A549 (cell line): ENCODE measurements around the gene CYP4F8. TPM values are rescaled to one million over a fixed set of nuclear protein-coding genes. Genes with fewer than 3 reads are reported as not detected.

Experiments used
- ATAC-seq, 2 experiments: fragments of 200-7000 bp in 1 of 2; fragments of >200 bp in 1 of 2; cut with Nextera tagmentation in 1 of 2; cut with Tn5 transposase in 1 of 2; 3 replicates each; pipeline versions ENCODE4 v1.8.0 to v1.9.1; 2018 to 2020; ENCODE audit warnings: mild to moderate bottlenecking in 1 of 2, moderate library complexity in 1 of 2
- CTCF ChIA-PET: fragments of 300-600 bp; sonication (Branson Sonifier 250); formaldehyde crosslinking; extraction: SDS; loops from one replicate; lab custom pipeline; 2021; ENCODE audit warnings: antibody characterized with exemption, inconsistent platforms; lab: Yijun Ruan, JAX
- POLR2A ChIA-PET: fragments of 350-600 bp; formaldehyde crosslinking; extraction: SDS; loops from one replicate; lab custom pipeline; 2021; ENCODE audit warnings: antibody characterized with exemption, inconsistent platforms; lab: Yijun Ruan, JAX
- DNase-seq, 2 experiments: peaks; one replicate each; pipeline versions ENCODE4 v3.0.0 to v3.0.0-alpha.2; 2011 to 2016; ENCODE audit warnings: low read depth in 1 of 2, low spot score in 1 of 2
- FAIRE-seq: peaks from 2 replicates; lab custom pipeline; 2011; peaks lifted over from hg19 to GRCh38; lab: Jason Lieb, UNC
- H3K27ac ChIP-seq, 2 experiments: fragments of >200 bp; sonication (Bioruptor Twin); formaldehyde crosslinking; 3 replicates each; pipeline ENCODE4 v1.5.1; 2016 to 2017
- H3K4me1 ChIP-seq: fragments of >200 bp; sonication (Bioruptor Twin); formaldehyde crosslinking; 3 replicates; pipeline ENCODE4 v1.6.1; 2016
- H3K4me2 ChIP-seq: fragments of >200 bp; sonication (Bioruptor Twin); formaldehyde crosslinking; 3 replicates; pipeline ENCODE4 v1.6.1; 2016
- H3K4me3 ChIP-seq: fragments of >200 bp; sonication (Bioruptor Twin); formaldehyde crosslinking; 3 replicates; pipeline ENCODE4 v1.5.1; 2016
- H3K9me3 ChIP-seq: fragments of >200 bp; sonication (Bioruptor Twin); formaldehyde crosslinking; 3 replicates; pipeline ENCODE4 v1.6.1; 2016
- CHD4 ChIP-seq: fragments of 200-600 bp; sonication (generic); IDR thresholded peaks from 2 replicates; pipeline ENCODE4 v1.6.1; 2016; ENCODE audit warnings: antibody characterized with exemption, mild to moderate bottlenecking, borderline replicate concordance
- CTCF ChIP-seq: fragments of >200 bp; sonication (Bioruptor Twin); formaldehyde crosslinking; IDR thresholded peaks from 3 replicates; pipeline ENCODE4 v1.5.1; 2016
- ELK1 ChIP-seq: fragments of 150-350 bp; IDR thresholded peaks from 2 replicates; pipeline ENCODE4 v1.6.1; 2014; ENCODE audit warnings: low read depth, mild to moderate bottlenecking, low read length
- EP300 ChIP-seq, 2 experiments: fragments of >200 bp; sonication (Bioruptor Twin); formaldehyde crosslinking; IDR thresholded peaks; 2 replicates in 1 of 2; 3 replicates in 1 of 2; pipeline ENCODE4 v1.6.1; 2016 to 2017
- FOSL2 ChIP-seq, 2 experiments: fragments of 450-650 bp in 1 of 2; fragments of >200 bp in 1 of 2; sonication (Bioruptor Twin) in 1 of 2; formaldehyde crosslinking; IDR thresholded peaks; 2 replicates each; pipeline versions ENCODE4 v1.5.0 to v1.6.1; 2016 to 2020; ENCODE audit warnings: mild to moderate bottlenecking in 1 of 2, moderate library complexity in 1 of 2
- HES2 ChIP-seq: fragments of >200 bp; sonication (Bioruptor Twin); formaldehyde crosslinking; IDR thresholded peaks from 2 replicates; pipeline ENCODE4 v1.6.1; 2016
- HOXA7 ChIP-seq: fragments of 250-450 bp; sonication (Bioruptor Pico); IDR thresholded peaks from 2 replicates; pipeline ENCODE4 v1.5.0; 2020; ENCODE audit warnings: mild to moderate bottlenecking, moderate library complexity
- HOXB13 ChIP-seq: fragments of 250-450 bp; sonication (Bioruptor Pico); IDR thresholded peaks from 2 replicates; pipeline ENCODE4 v1.5.0; 2020; ENCODE audit warnings: low read depth, mild to moderate bottlenecking, moderate library complexity
- JUN ChIP-seq, 2 experiments: fragments of >200 bp; sonication (Bioruptor Twin); formaldehyde crosslinking; IDR thresholded peaks; 2 replicates in 1 of 2; 3 replicates in 1 of 2; pipeline ENCODE4 v1.6.1; 2016 to 2017
- JUNB ChIP-seq: fragments of >200 bp; sonication (Bioruptor Twin); formaldehyde crosslinking; IDR thresholded peaks from 2 replicates; pipeline ENCODE4 v1.6.1; 2016
- MAFK ChIP-seq: fragments of 450-650 bp; IDR thresholded peaks from 2 replicates; pipeline ENCODE4 v1.6.1; 2014; ENCODE audit not compliant: partially characterized antibody
- MYC ChIP-seq: IDR thresholded peaks from 2 replicates; pipeline ENCODE4 v1.6.1; 2012; ENCODE audit warnings: mild to moderate bottlenecking, inconsistent platforms, low read length, improper control_type of control experiment, borderline replicate concordance
- NFE2L2 ChIP-seq: fragments of 150-350 bp; conservative IDR thresholded peaks from 2 replicates; pipeline ENCODE4 v1.6.1; 2014; ENCODE audit warnings: low read length
- POLR2A ChIP-seq: IDR thresholded peaks from 2 replicates; pipeline ENCODE4 v1.6.1; 2012; ENCODE audit warnings: mild to moderate bottlenecking, low read length
- REST ChIP-seq: fragments of 200-600 bp; sonication (generic); IDR thresholded peaks from 2 replicates; pipeline ENCODE4 v1.6.1; 2016; ENCODE audit warnings: antibody characterized with exemption, mild to moderate bottlenecking, moderate library complexity
- RFX5 ChIP-seq: fragments of 450-650 bp; IDR thresholded peaks from 2 replicates; pipeline ENCODE4 v1.7.1; 2014; ENCODE audit warnings: antibody characterized with exemption, mild to moderate bottlenecking, moderate library complexity
- RNF2 ChIP-seq: fragments of 200-600 bp; sonication (generic); IDR thresholded peaks from 2 replicates; pipeline ENCODE4 v1.6.1; 2016; ENCODE audit warnings: low read depth, mild to moderate bottlenecking, antibody characterized with exemption, moderate library complexity, borderline replicate concordance
- SREBF2 ChIP-seq: fragments of 450-650 bp; IDR thresholded peaks from 2 replicates; pipeline ENCODE4 v1.6.1; 2014; ENCODE audit warnings: mild to moderate bottlenecking, moderate library complexity
- USF2 ChIP-seq: fragments of 450-650 bp; IDR thresholded peaks from 2 replicates; pipeline ENCODE4 v1.6.1; 2014; ENCODE audit warnings: antibody characterized with exemption
- WGBS: methylation state at CpG from one replicate; pipeline ENCODE4 v1.1.6; 2017; ENCODE audit errors: missing lambda C conversion rate; 5-methylcytosine and 5-hydroxymethylcytosine counted together
- polyA plus RNA-seq, 4 experiments: library from polyadenylated mRNA; depleted of rRNA in 3 of 4; stranded (reverse); fragments of >200 nt; fragmentation: RNase III in 1 of 4; extraction: RNeasy Plus Mini Kit Qiagen cat#74134 plus additional on column Dnase treatment in 1 of 4; gene quantifications; 2 replicates in 3 of 4; 3 replicates in 1 of 4; pipeline ENCODE4 v1.2.3, GENCODE V29; 2011 to 2017

The CYP4F8 gene
- polyA plus RNA-seq, 2 of the 4 experiments (the other 2 are of a cell fraction), result not detected

GRCh38 chr19:15640294-15640903 is 25.4 kb downstream of the CYP4F8 start, which contains the start of gene CYP4F3:
CYP4F3 (plus strand) TSS chr19:15640897; CDS start chr19:15641416, 519 bp downstream.
- Histone ChIP-seq H3K4me2 (peak within 1 kb of the TSS; percentile 84), H3K4me3 (peak within 1 kb of the TSS; percentile 49)
- no peak for FAIRE-seq

GRCh38 chr19:15640904-15641597 is 26.0 kb downstream of the CYP4F8 start:
- POLR2A ChIA-PET, result interaction anchor here (0.9 kb wide), 1 partner anchor 545 kb away, joined by 3 read pairs; no protein-coding TSS in a partner anchor
- FAIRE-seq, result no peak
- peak in 1 of 2 experiments; percentile 76 for DNase-seq
- CTCF ChIA-PET, result interaction anchor here (0.6 kb wide), 1 partner anchor 500 kb away, joined by 3 read pairs; no protein-coding TSS in a partner anchor
- H3K4me1 ChIP-seq, result peaks cover 33% of the 10 kb centered on the region
- H3K27ac ChIP-seq, result peak overlapping the region; percentile 91 to 96
- no peaks in the 10 kb centered on the region for H3K9me3 ChIP-seq
- WGBS, result 25% methylated on average over 11 of the region's 12 CpGs
- peak; percentile 22; the same call in 1 of the 2 replicates for TF ChIP-seq HOXB13
- TF ChIP-seq EP300 (IDR thresholded peaks at IDR 0.05), result no peak
- TF ChIP-seq JUNB, result no peak
- TF ChIP-seq POLR2A, result peak; percentile 37; the same call in 1 of the 2 replicates
- TF ChIP-seq SREBF2, result no peak
- TF ChIP-seq, all 56 proteins: peak for 2
- peak; percentile 75 to 80 for ATAC-seq
- peak overlapping the region; percentile 84 for H3K4me2 ChIP-seq
- peak overlapping the region; percentile 49 for H3K4me3 ChIP-seq

More at GRCh38 chr19:15640294-15640903, 25.4 kb downstream of the CYP4F8 start, which contains the start of gene CYP4F3:
- POLR2A ChIA-PET, result interaction anchor here (0.9 kb wide), 1 partner anchor 545 kb away, joined by 3 read pairs; no protein-coding TSS in a partner anchor
- TF ChIP-seq EP300 (IDR thresholded peaks at IDR 0.05) (peak in 1 of 2 experiments; percentile 28; a peak in 1 of 5 replicates), CHD4 (0 out of 2 replicates have a peak, but pooled peaks have one; percentile 17), HES2 (no peak), MYC (no peak), NFE2L2 (peak; percentile 80), JUN (IDR thresholded peaks at IDR 0.05) (no peak), ELK1 (no peak), HOXB13 (0 out of 2 replicates have a peak, but pooled peaks have one; percentile 17), MAFK (peak; percentile 92)
- TF ChIP-seq, all 56 proteins: peak for 5
- DNase-seq (peak; percentile 72 to 96), ATAC-seq (peak; percentile 95 to 96)
- H3K9me3 ChIP-seq, result no peaks in the 10 kb centered on the region
- CTCF ChIA-PET, result interaction anchor here (0.6 to 1.3 kb wide), 2 partner anchors 10 to 501 kb away, joined by 3 read pairs; no protein-coding TSS in a partner anchor
- H3K4me1 ChIP-seq, result peaks cover 33% of the 10 kb centered on the region
- H3K27ac ChIP-seq, result peak within 1 kb of the TSS; percentile 91 to 96
- 7% methylated on average over 3 of the region's 6 CpGs for WGBS

- H3K9me3 ChIP-seq, result no peaks in the 10 kb centered on the region
- ChIA-PET CTCF (no interaction called here), POLR2A (no interaction called here)
- ATAC-seq, result no peak
- peaks cover 33% of the 10 kb centered on the region for H3K4me1 ChIP-seq
- H3K4me3 ChIP-seq, result peak overlapping the region; percentile 49
- peak overlapping the region; percentile 84 for H3K4me2 ChIP-seq
- FAIRE-seq, result no peak
- peak overlapping the region; percentile 91 to 96 for H3K27ac ChIP-seq
- WGBS, result 62% methylated on average over 5 of the region's 5 CpGs
- no peak for DNase-seq
- TF ChIP-seq CTCF (no peak), USF2 (no peak), HOXA7 (no peak), REST (no peak), RFX5 (no peak), FOSL2 (IDR thresholded peaks at IDR 0.05) (no peak), FOSL2 (CRISPR knock-in tag; IDR thresholded peaks at IDR 0.05) (no peak), RNF2 (no peak)
These were observed 27.0 kb downstream of the CYP4F8 start for GRCh38 chr19:15641901-15642491.
